Measurements from ENCODE around the gene FBXW4. TPM values are rescaled to one million over a fixed set of nuclear protein-coding genes. Genes with fewer than 3 reads are reported as not detected.

The FBXW4 gene
- total and polyA plus RNA-seq, 2 experiments from 2014 or later = 15.5 to 32.7 TPM

DNA sequence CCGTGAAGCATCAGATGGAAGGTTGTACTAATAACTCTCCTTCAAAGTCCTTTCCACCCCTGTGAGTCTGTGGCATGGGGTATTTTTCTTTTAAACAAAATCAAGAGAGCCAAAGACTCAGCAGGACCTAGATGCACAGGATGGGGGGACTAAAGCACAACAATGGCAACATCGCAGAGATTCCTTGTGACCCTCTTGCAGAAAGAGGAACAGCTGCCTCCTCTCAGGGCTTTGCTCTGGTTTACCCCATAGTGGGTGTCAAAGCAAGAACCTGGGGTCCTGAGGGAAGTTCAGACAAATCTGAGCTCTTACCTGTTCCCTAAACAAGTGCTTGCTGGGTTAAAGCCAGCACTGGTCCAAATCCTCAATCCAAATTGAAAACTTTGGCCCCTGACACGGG, 41.7 kb upstream of the FBXW4 start:
- DNase-seq (ENCODE audit: low spot score) = no peak
- Histone ChIP-seq H2AFZ (no peak overlapping the region), H3K4me3 (no peak overlapping the region), H3K9me3 (ENCODE audit: low read depth) (no peaks in the 10 kb centered on the region), H3K27ac (no peak overlapping the region), H3K9me2 (replicated peaks; ENCODE audit: insufficient read depth) (no peaks in the 10 kb centered on the region), H3K4me1 (ENCODE audit: insufficient read depth) (no peaks in the 10 kb centered on the region), H3K36me3 (replicated peaks; ENCODE audit: insufficient read depth, low read depth) (no peaks in the 10 kb centered on the region), H4K20me1 (ENCODE audit: insufficient read depth, poor library complexity, severe bottlenecking) (no peaks in the 10 kb centered on the region), H3K4me2 (no peak overlapping the region), H3K27me3 (no peaks in the 10 kb centered on the region), H3K79me2 (no peaks in the 10 kb centered on the region)
- 87% methylated on average over 3 of the region's 3 CpGs for WGBS (ENCODE audit: low lambda C conversion rate, missing lambda C conversion rate)
- no peak for TF ChIP-seq EZH2 (IDR thresholded peaks at IDR 0.05; ENCODE audit: borderline replicate concordance)
- TF ChIP-seq, protein P1, sequence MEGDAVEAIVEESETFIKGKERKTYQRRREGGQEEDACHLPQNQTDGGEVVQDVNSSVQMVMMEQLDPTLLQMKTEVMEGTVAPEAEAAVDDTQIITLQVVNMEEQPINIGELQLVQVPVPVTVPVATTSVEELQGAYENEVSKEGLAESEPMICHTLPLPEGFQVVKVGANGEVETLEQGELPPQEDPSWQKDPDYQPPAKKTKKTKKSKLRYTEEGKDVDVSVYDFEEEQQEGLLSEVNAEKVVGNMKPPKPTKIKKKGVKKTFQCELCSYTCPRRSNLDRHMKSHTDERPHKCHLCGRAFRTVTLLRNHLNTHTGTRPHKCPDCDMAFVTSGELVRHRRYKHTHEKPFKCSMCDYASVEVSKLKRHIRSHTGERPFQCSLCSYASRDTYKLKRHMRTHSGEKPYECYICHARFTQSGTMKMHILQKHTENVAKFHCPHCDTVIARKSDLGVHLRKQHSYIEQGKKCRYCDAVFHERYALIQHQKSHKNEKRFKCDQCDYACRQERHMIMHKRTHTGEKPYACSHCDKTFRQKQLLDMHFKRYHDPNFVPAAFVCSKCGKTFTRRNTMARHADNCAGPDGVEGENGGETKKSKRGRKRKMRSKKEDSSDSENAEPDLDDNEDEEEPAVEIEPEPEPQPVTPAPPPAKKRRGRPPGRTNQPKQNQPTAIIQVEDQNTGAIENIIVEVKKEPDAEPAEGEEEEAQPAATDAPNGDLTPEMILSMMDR (IDR thresholded peaks at IDR 0.05; ENCODE audit: poor library complexity) = no peak
- no peak for TF ChIP-seq EZH2phosphoT487 (IDR thresholded peaks at IDR 0.05; ENCODE audit: low read depth, severe bottlenecking, unreplicated experiment)

DNA sequence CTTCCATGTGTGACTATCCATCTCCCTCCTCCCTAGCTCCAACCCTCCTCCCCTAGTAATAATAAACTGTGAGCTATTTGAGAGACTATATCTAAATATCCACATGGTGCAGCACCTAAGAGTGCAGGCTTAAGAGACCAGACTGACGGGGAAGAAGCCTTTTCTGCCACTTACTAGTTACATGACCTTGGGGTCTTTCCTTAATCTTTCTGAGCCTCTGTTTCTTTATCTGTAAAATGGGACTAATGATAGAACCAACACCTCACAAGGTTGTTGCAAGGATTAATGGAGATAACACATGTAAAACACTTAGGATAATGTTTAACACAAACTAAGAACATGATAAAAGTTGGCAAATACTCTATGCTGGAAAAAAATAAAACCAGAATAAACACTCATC, 37.1 kb upstream of the FBXW4 start:
- H3K27me3 ChIP-seq = no peaks in the 10 kb centered on the region
- no peaks in the 10 kb centered on the region for H3K9me2 ChIP-seq (replicated peaks; ENCODE audit: insufficient read depth)
- TF ChIP-seq EZH2 (IDR thresholded peaks at IDR 0.05; ENCODE audit: borderline replicate concordance) (no peak), EZH2phosphoT487 (IDR thresholded peaks at IDR 0.05; ENCODE audit: low read depth, severe bottlenecking, unreplicated experiment) (no peak)
- TF ChIP-seq, protein P1 (IDR thresholded peaks at IDR 0.05; ENCODE audit: poor library complexity) = no peak
- H2AFZ ChIP-seq = no peak overlapping the region
- H3K4me1 ChIP-seq (ENCODE audit: insufficient read depth) = no peaks in the 10 kb centered on the region
- no peaks in the 10 kb centered on the region for H3K9me3 ChIP-seq (ENCODE audit: low read depth)
- 57% methylated on average over 1 of the region's 1 CpG for WGBS (ENCODE audit: low lambda C conversion rate, missing lambda C conversion rate)
- no peak overlapping the region for H3K27ac ChIP-seq
- H3K4me2 ChIP-seq = no peak overlapping the region
- H4K20me1 ChIP-seq (ENCODE audit: insufficient read depth, poor library complexity, severe bottlenecking) = no peaks in the 10 kb centered on the region
- no peak overlapping the region for H3K4me3 ChIP-seq
- DNase-seq (ENCODE audit: low spot score) = no peak
- no peaks in the 10 kb centered on the region for H3K36me3 ChIP-seq (replicated peaks; ENCODE audit: insufficient read depth, low read depth)
- no peaks in the 10 kb centered on the region for H3K79me2 ChIP-seq

DNA sequence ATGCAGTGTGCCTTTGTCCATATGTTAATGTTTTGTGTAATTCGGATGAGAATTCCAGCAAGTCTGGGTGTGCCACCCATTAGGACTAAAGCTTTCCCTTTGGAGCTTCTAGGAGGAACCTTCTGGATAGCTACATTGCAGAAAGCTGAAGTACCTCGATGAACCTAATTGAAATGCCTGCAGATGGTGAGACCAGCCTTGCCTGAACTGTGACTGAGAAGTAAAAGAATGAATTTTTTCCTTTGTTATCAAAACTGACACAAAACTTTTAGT, 31.1 kb upstream of the FBXW4 start:
- TF ChIP-seq EZH2phosphoT487 (IDR thresholded peaks at IDR 0.05; ENCODE audit: low read depth, severe bottlenecking, unreplicated experiment) (no peak), EZH2 (IDR thresholded peaks at IDR 0.05; ENCODE audit: borderline replicate concordance) (no peak)
- TF ChIP-seq, protein P1 (IDR thresholded peaks at IDR 0.05; ENCODE audit: poor library complexity) = no peak
- no peak overlapping the region for H3K4me2 ChIP-seq
- peaks cover 4% of the 10 kb centered on the region for H3K4me1 ChIP-seq (ENCODE audit: insufficient read depth)
- H3K9me2 ChIP-seq (replicated peaks; ENCODE audit: insufficient read depth) = no peaks in the 10 kb centered on the region
- DNase-seq (ENCODE audit: low spot score) = no peak
- no peaks in the 10 kb centered on the region for H3K36me3 ChIP-seq (replicated peaks; ENCODE audit: insufficient read depth, low read depth)
- no peaks in the 10 kb centered on the region for H3K79me2 ChIP-seq
- WGBS (ENCODE audit: low lambda C conversion rate, missing lambda C conversion rate) = 56% methylated on average over 2 of the region's 2 CpGs
- H3K27ac ChIP-seq = peak overlapping the region; percentile 30
- no peaks in the 10 kb centered on the region for H3K9me3 ChIP-seq (ENCODE audit: low read depth)
- H3K27me3 ChIP-seq = no peaks in the 10 kb centered on the region
- H2AFZ ChIP-seq = no peak overlapping the region
- no peaks in the 10 kb centered on the region for H4K20me1 ChIP-seq (ENCODE audit: insufficient read depth, poor library complexity, severe bottlenecking)
- H3K4me3 ChIP-seq = no peak overlapping the region

Data from hepatocyte (in vitro differentiated cells).